Stimulated activated naive B cell treated with anti-CD40 and anti-IgM and Interleukin-4, amounts not matched to agents 10 μg/mL and 1 μg/mL and 100 μg/mL, for 72 hours (primary cell): ENCODE data around the gene ZNF74.
A peak's percentile ranks its signal among the peaks of the same experiment; 100 is the strongest.
"Not testable (repeated sequence)": the region's sequence is repeated elsewhere in the genome, so short reads cannot be mapped to it uniquely, and the experiment has no call there.

Source experiments
- ATAC-seq, 2 donors: fragments of 150-1000 bp; cut with Tn5 transposase; replicated peaks; 2 replicates each; pipeline ENCODE4 v1.10.0; 2021; ENCODE audit warnings: moderate library complexity in 1 of 2
- DNase-seq: peaks from one replicate; pipeline ENCODE4 v3.0.0; 2021
- H3K27ac Mint-ChIP-seq: one replicate; pipeline ENCODE4 v1.8.0; 2022; ENCODE audit warnings: mild to moderate bottlenecking, mixed read lengths
- H3K27me3 Mint-ChIP-seq, 2 donors: one replicate each; pipeline ENCODE4 v1.8.0; 2022; ENCODE audit warnings: mixed read lengths in 2 of 2
- H3K36me3 Mint-ChIP-seq, 2 donors: one replicate each; pipeline ENCODE4 v1.8.0; 2022; ENCODE audit warnings: mixed read lengths in 2 of 2, mild to moderate bottlenecking in 1 of 2
- H3K4me1 Mint-ChIP-seq, 2 donors: one replicate each; pipeline ENCODE4 v1.8.0; 2022; ENCODE audit warnings: mixed read lengths in 2 of 2, mild to moderate bottlenecking in 1 of 2
- H3K4me3 Mint-ChIP-seq, 2 donors: one replicate each; pipeline ENCODE4 v1.8.0; 2022; ENCODE audit warnings: mild to moderate bottlenecking in 2 of 2, mixed read lengths in 2 of 2, moderate library complexity in 1 of 2
- H3K9me3 Mint-ChIP-seq, 2 donors: one replicate each; pipeline ENCODE4 v1.8.0; 2022; ENCODE audit warnings: mixed read lengths in 2 of 2, mild to moderate bottlenecking in 1 of 2

The ZNF74 gene

GRCh38 chr22:20413217-20414058 lies 19.5 kb downstream of the ZNF74 start:
- ATAC-seq, result no peak
- Mint-ChIP-seq H3K4me3 (no peak overlapping the region), H3K4me1 (peaks cover 0 to 7% of the 10 kb centered on the region in 2 donors), H3K36me3 (peaks cover 0 to 3% of the 10 kb centered on the region in 2 donors), H3K9me3 (no peaks in the 10 kb centered on the region), H3K27ac (no peak overlapping the region), H3K27me3 (no peaks in the 10 kb centered on the region)
- DNase-seq, result no peak

GRCh38 chr22:20414059-20414440 lies 20.1 kb downstream of the ZNF74 start:
- peaks cover 0 to 8% of the 10 kb centered on the region in 2 donors for H3K4me1 Mint-ChIP-seq
- no peaks in the 10 kb centered on the region for H3K27me3 Mint-ChIP-seq
- H3K27ac Mint-ChIP-seq, result no peak overlapping the region
- H3K4me3 Mint-ChIP-seq, result no peak overlapping the region
- H3K36me3 Mint-ChIP-seq, result peaks cover 0 to 3% of the 10 kb centered on the region in 2 donors
- no peaks in the 10 kb centered on the region for H3K9me3 Mint-ChIP-seq
- ATAC-seq (no peak), DNase-seq (no peak)

GRCh38 chr22:20414450-20414849 lies 20.5 kb downstream of the ZNF74 start:
- Mint-ChIP-seq H3K9me3 (no peaks in the 10 kb centered on the region), H3K27me3 (no peaks in the 10 kb centered on the region), H3K4me3 (no peak overlapping the region), H3K4me1 (peaks cover 0 to 8% of the 10 kb centered on the region in 2 donors), H3K27ac (no peak overlapping the region), H3K36me3 (peaks cover 0 to 3% of the 10 kb centered on the region in 2 donors)
- DNase-seq (no peak), ATAC-seq (no peak)

- H3K4me3 Mint-ChIP-seq, H3K36me3 Mint-ChIP-seq, H3K9me3 Mint-ChIP-seq, H3K27me3 Mint-ChIP-seq, DNase-seq, ATAC-seq, H3K4me1 Mint-ChIP-seq, H3K27ac Mint-ChIP-seq: not testable (repeated sequence)
Observed at GRCh38 chr22:20415241-20415640, 21.3 kb downstream of the ZNF74 start.

- ATAC-seq, H3K27ac Mint-ChIP-seq, H3K4me3 Mint-ChIP-seq, H3K4me1 Mint-ChIP-seq, DNase-seq, H3K9me3 Mint-ChIP-seq, H3K27me3 Mint-ChIP-seq, H3K36me3 Mint-ChIP-seq: not testable (repeated sequence)
Observed at GRCh38 chr22:20415699-20416098, 21.7 kb downstream of the ZNF74 start.

GRCh38 chr22:20418211-20418788 lies 24.3 kb downstream of the ZNF74 start:
- H3K27ac Mint-ChIP-seq, result no peak overlapping the region
- DNase-seq (peak; percentile 39), ATAC-seq (peak; percentile 91 to 93)
- peak overlapping the region; percentile 66 to 75 for H3K4me3 Mint-ChIP-seq
- H3K27me3 Mint-ChIP-seq, result peaks cover under 1 to 5% of the 10 kb centered on the region in 2 donors
- H3K4me1 Mint-ChIP-seq, result peaks cover 0 to 8% of the 10 kb centered on the region in 2 donors
- no peaks in the 10 kb centered on the region for H3K9me3 Mint-ChIP-seq
- H3K36me3 Mint-ChIP-seq, result no peaks in the 10 kb centered on the region

- Mint-ChIP-seq H3K4me1 (peaks cover 3 to 13% of the 10 kb centered on the region in 2 donors), H3K4me3 (no peak overlapping the region), H3K27me3 (peaks cover 8 to 17% of the 10 kb centered on the region in 2 donors), H3K9me3 (no peaks in the 10 kb centered on the region), H3K36me3 (no peaks in the 10 kb centered on the region), H3K27ac (no peak overlapping the region)
- DNase-seq (no peak), ATAC-seq (no peak)
Observed at GRCh38 chr22:20419664-20419951, 25.7 kb downstream of the ZNF74 start.

- H3K9me3 Mint-ChIP-seq, result no peaks in the 10 kb centered on the region
- no peaks in the 10 kb centered on the region for H3K36me3 Mint-ChIP-seq
- no peak for ATAC-seq
- H3K27me3 Mint-ChIP-seq, result peaks cover 8 to 24% of the 10 kb centered on the region in 2 donors
- H3K4me3 Mint-ChIP-seq, result no peak overlapping the region
- H3K4me1 Mint-ChIP-seq, result peaks cover 5 to 17% of the 10 kb centered on the region in 2 donors
- no peak for DNase-seq
- no peak overlapping the region for H3K27ac Mint-ChIP-seq
Observed at GRCh38 chr22:20420157-20420842, 26.3 kb downstream of the ZNF74 start.

GRCh38 chr22:20421507-20421874 lies 27.5 kb downstream of the ZNF74 start:
- ATAC-seq (no peak), DNase-seq (no peak)
- peaks cover 5 to 17% of the 10 kb centered on the region in 2 donors for H3K4me1 Mint-ChIP-seq
- H3K36me3 Mint-ChIP-seq, result no peaks in the 10 kb centered on the region
- H3K4me3 Mint-ChIP-seq, result no peak overlapping the region
- H3K27me3 Mint-ChIP-seq, result peaks cover 8 to 28% of the 10 kb centered on the region in 2 donors
- no peaks in the 10 kb centered on the region for H3K9me3 Mint-ChIP-seq
- no peak overlapping the region for H3K27ac Mint-ChIP-seq

- H3K27me3 Mint-ChIP-seq, result peaks cover 15 to 37% of the 10 kb centered on the region in 2 donors
- ATAC-seq (no peak), DNase-seq (no peak)
- H3K36me3 Mint-ChIP-seq, result no peaks in the 10 kb centered on the region
- H3K4me3 Mint-ChIP-seq, result no peak overlapping the region
- no peaks in the 10 kb centered on the region for H3K9me3 Mint-ChIP-seq
- H3K27ac Mint-ChIP-seq, result no peak overlapping the region
- peaks cover 5 to 17% of the 10 kb centered on the region in 2 donors for H3K4me1 Mint-ChIP-seq
Observed at GRCh38 chr22:20422271-20423007, 28.5 kb downstream of the ZNF74 start.

- Mint-ChIP-seq H3K4me3 (no peak overlapping the region), H3K36me3 (no peaks in the 10 kb centered on the region), H3K4me1 (peaks cover 5 to 11% of the 10 kb centered on the region in 2 donors), H3K27ac (no peak overlapping the region), H3K27me3 (peaks cover 19 to 42% of the 10 kb centered on the region in 2 donors), H3K9me3 (no peaks in the 10 kb centered on the region)
- no peak for ATAC-seq
- no peak for DNase-seq
Observed at GRCh38 chr22:20423008-20423905, 29.3 kb downstream of the ZNF74 start.

- no peak for ATAC-seq
- H3K36me3 Mint-ChIP-seq, result no peaks in the 10 kb centered on the region
- H3K4me1 Mint-ChIP-seq, result peaks cover 7 to 13% of the 10 kb centered on the region in 2 donors
- no peak for DNase-seq
- H3K9me3 Mint-ChIP-seq, result no peaks in the 10 kb centered on the region
- no peak overlapping the region for H3K27ac Mint-ChIP-seq
- H3K4me3 Mint-ChIP-seq, result no peak overlapping the region
- peaks cover 23 to 47% of the 10 kb centered on the region in 2 donors for H3K27me3 Mint-ChIP-seq
Observed at GRCh38 chr22:20423906-20424551, 30.1 kb downstream of the ZNF74 start.

GRCh38 chr22:20424568-20424931 lies 30.6 kb downstream of the ZNF74 start:
- H3K27me3 Mint-ChIP-seq, result peaks cover 25 to 50% of the 10 kb centered on the region in 2 donors
- no peak for ATAC-seq

More at GRCh38 chr22:20424568-20424931, 30.6 kb downstream of the ZNF74 start:
- H3K4me1 Mint-ChIP-seq, result peaks cover 8 to 16% of the 10 kb centered on the region in 2 donors
- no peaks in the 10 kb centered on the region for H3K36me3 Mint-ChIP-seq
- no peak overlapping the region for H3K27ac Mint-ChIP-seq
- no peak overlapping the region for H3K4me3 Mint-ChIP-seq
- H3K9me3 Mint-ChIP-seq, result no peaks in the 10 kb centered on the region
- no peak for DNase-seq
